BE2C (cell line): ENCODE data around the gene CDYL2.

ENCODE experiments used
- DNase-seq: peaks from one replicate; pipeline ENCODE4 v3.0.0-alpha.2; 2020
- H3K27me3 ChIP-seq: fragments of 250-450 bp; sonication (Bioruptor Pico); 2 replicates; pipeline ENCODE4 v1.5.1; 2020; ENCODE audit warnings: mild to moderate bottlenecking
- H3K36me3 ChIP-seq: fragments of 250-450 bp; sonication (Bioruptor Pico); 2 replicates; pipeline ENCODE4 v1.5.1; 2020; ENCODE audit warnings: mild to moderate bottlenecking
- H3K4me1 ChIP-seq: fragments of 250-450 bp; sonication (Bioruptor Pico); 2 replicates; pipeline ENCODE4 v1.5.1; 2020
- H3K4me3 ChIP-seq: 2 replicates; pipeline ENCODE4 v1.5.1; 2011; ENCODE audit warnings: low read depth, low read length
- H3K9me3 ChIP-seq: fragments of 250-450 bp; sonication (Bioruptor Pico); 2 replicates; pipeline ENCODE4 v1.5.1; 2020
- CTCF ChIP-seq: IDR thresholded peaks from 2 replicates; pipeline ENCODE4 v1.5.1; 2012; ENCODE audit warnings: mild to moderate bottlenecking, low read depth, low read length

CDYL2 gene

GRCh38 chr16:80627108-80627507 is 177.3 kb downstream of the CDYL2 start:
- Histone ChIP-seq H3K4me3 (no peak overlapping the region), H3K36me3 (no peaks in the 10 kb centered on the region), H3K27me3 (no peaks in the 10 kb centered on the region), H3K9me3 (peaks cover 3% of the 10 kb centered on the region; the same call in 1 of the 2 replicates), H3K4me1 (no peaks in the 10 kb centered on the region)
- no peak for TF ChIP-seq CTCF
- no peak for DNase-seq

- Histone ChIP-seq H3K4me1 (no peaks in the 10 kb centered on the region), H3K4me3 (no peak overlapping the region), H3K36me3 (no peaks in the 10 kb centered on the region), H3K9me3 (peaks cover 3% of the 10 kb centered on the region), H3K27me3 (no peaks in the 10 kb centered on the region)
- no peak for TF ChIP-seq CTCF
- no peak for DNase-seq
Measured at GRCh38 chr16:80623376-80623775, 181.0 kb downstream of the CDYL2 start.

- no peaks in the 10 kb centered on the region for H3K36me3 ChIP-seq
- no peaks in the 10 kb centered on the region for H3K4me1 ChIP-seq
- H3K9me3 ChIP-seq, result peaks cover 3% of the 10 kb centered on the region
- no peak for DNase-seq
- H3K4me3 ChIP-seq, result no peak overlapping the region
- no peaks in the 10 kb centered on the region for H3K27me3 ChIP-seq
- TF ChIP-seq CTCF, result no peak
Measured at GRCh38 chr16:80622007-80622406, 182.4 kb downstream of the CDYL2 start.

- DNase-seq, result no peak
- Histone ChIP-seq H3K9me3 (peaks cover 3% of the 10 kb centered on the region), H3K27me3 (no peaks in the 10 kb centered on the region), H3K4me1 (no peaks in the 10 kb centered on the region), H3K36me3 (no peaks in the 10 kb centered on the region), H3K4me3 (no peak overlapping the region)
- TF ChIP-seq CTCF, result no peak
Measured at GRCh38 chr16:80620736-80621605, 183.4 kb downstream of the CDYL2 start.

GRCh38 chr16:80619824-80620223 is 184.6 kb downstream of the CDYL2 start:
- no peak for TF ChIP-seq CTCF
- H3K4me3 ChIP-seq, result no peak overlapping the region
- H3K36me3 ChIP-seq, result no peaks in the 10 kb centered on the region

More at GRCh38 chr16:80619824-80620223, 184.6 kb downstream of the CDYL2 start:
- Histone ChIP-seq H3K27me3 (no peaks in the 10 kb centered on the region), H3K9me3 (peaks cover 3% of the 10 kb centered on the region), H3K4me1 (no peaks in the 10 kb centered on the region)
- no peak for DNase-seq
